Calu3 (cell line): ENCODE measurements around the gene WFDC8. TPM values are rescaled to one million over a fixed set of nuclear protein-coding genes. Genes with fewer than 3 reads are reported as not detected.
"Not testable (repeated sequence)": the region's sequence is repeated elsewhere in the genome, so short reads cannot be mapped to it uniquely, and the experiment has no call there.

Experiments used
- BruUV-seq: library from RNA; stranded (reverse); fragments of 400-500 nt; replicated peaks from 2 replicates; lab custom pipeline; 2021; lab: Mats Ljungman, UMichigan
- CTCF ChIA-PET: fragments of 300-600 bp; sonication (Branson Sonifier 250); formaldehyde crosslinking; loops from one replicate; lab custom pipeline; 2022; ENCODE audit warnings: antibody characterized with exemption; lab: Charles Lee
- DNase-seq: peaks from one replicate; pipeline ENCODE4 v3.0.0; 2022
- H3K27ac Mint-ChIP-seq: one replicate; pipeline ENCODE4 v1.8.0; 2022; ENCODE audit warnings: mixed read lengths; ENCODE audit not compliant: unreplicated experiment
- H3K27me3 Mint-ChIP-seq: one replicate; pipeline ENCODE4 v1.8.0; 2022; ENCODE audit warnings: mixed read lengths; ENCODE audit not compliant: unreplicated experiment
- H3K36me3 Mint-ChIP-seq: one replicate; pipeline ENCODE4 v1.8.0; 2022; ENCODE audit warnings: mild to moderate bottlenecking, moderate library complexity, mixed read lengths; ENCODE audit not compliant: insufficient read depth, unreplicated experiment
- H3K4me1 Mint-ChIP-seq: one replicate; pipeline ENCODE4 v1.8.0; 2022; ENCODE audit warnings: mild to moderate bottlenecking, low read depth, mixed read lengths; ENCODE audit not compliant: unreplicated experiment
- H3K4me3 Mint-ChIP-seq: one replicate; pipeline ENCODE4 v1.8.0; 2022; ENCODE audit warnings: mild to moderate bottlenecking, low read depth, moderate library complexity, mixed read lengths; ENCODE audit not compliant: unreplicated experiment
- H3K9me3 Mint-ChIP-seq: one replicate; pipeline ENCODE4 v1.8.0; 2022; ENCODE audit warnings: low read depth, mixed read lengths; ENCODE audit not compliant: unreplicated experiment
- intact Hi-C: fragments of 100-400 bp; cut with micrococcal nuclease; formaldehyde crosslinking; loops from one replicate; pipeline ENCODE4 v1.10.0; 2022; ENCODE audit not compliant: unreplicated experiment
- total RNA-seq: library from RNA; stranded (reverse); gene quantifications from 2 replicates; pipeline ENCODE4 v1.2.3, GENCODE V29; 2022
- TF ChIP-seq, protein P1 (sequence below): fragments of 200-600 bp; IDR thresholded peaks from one replicate; pipeline ENCODE4 v1.8.0; 2022; ENCODE audit warnings: antibody characterized with exemption; ENCODE audit not compliant: unreplicated experiment

The WFDC8 gene
- total RNA-seq, 1 experiment from 2014 or later: not detected

DNA sequence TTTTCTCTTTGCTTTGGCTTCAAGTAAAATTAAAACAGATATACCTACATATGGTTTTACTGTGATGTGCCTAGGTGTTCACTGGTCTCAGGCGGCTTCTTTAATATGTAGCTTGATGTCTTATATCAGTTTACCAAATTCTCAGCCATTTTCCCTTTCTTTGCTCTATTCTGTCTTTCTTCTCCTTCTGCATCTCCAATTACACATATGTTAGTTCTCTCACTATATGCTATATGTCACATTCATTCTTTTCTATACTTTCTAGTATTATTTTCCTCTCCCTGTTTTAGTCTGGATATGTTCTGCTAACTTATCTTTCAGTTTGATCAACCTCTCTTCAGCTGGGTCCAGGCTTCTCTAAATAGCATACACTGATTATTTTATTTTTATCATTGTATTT, 14.4 kb upstream of the WFDC8 start:
- CTCF ChIA-PET: interaction anchor here (0.9 to 1.7 kb wide), 2 partner anchors 177 to 271 kb away, joined by 3 read pairs; no protein-coding TSS in a partner anchor
- no TSS peak for BruUV-seq

DNA sequence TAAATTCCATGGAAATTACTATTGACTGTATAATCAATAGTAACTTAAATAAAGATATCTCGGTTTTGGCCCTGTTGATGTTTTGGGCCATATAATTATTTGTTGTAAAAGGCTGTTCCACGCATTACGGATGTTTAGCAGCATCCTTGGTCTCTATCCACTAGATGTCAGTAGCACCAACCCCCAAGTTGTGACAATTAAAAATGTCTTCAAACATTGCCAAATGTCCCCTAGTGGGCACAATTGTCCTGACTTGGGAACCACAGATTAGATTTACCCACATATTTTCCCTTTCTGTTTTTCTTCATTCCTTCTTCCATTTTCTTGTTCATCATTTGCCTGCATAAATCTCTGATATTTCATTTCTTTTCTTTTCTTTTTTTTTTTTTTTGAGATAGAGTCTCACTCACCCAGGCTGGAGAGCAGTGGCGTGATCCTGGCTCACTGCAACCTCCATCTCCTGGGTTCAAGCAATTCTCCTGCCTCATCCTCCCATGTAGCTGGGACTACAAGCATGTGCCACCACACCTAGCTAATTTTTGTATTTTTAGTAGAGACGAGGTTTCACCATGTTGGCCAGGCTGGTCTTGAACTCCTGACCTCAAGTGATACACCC, 13.6 kb upstream of the WFDC8 start:
- H3K9me3 Mint-ChIP-seq: no peaks in the 10 kb centered on the region
- TF ChIP-seq, protein P1, sequence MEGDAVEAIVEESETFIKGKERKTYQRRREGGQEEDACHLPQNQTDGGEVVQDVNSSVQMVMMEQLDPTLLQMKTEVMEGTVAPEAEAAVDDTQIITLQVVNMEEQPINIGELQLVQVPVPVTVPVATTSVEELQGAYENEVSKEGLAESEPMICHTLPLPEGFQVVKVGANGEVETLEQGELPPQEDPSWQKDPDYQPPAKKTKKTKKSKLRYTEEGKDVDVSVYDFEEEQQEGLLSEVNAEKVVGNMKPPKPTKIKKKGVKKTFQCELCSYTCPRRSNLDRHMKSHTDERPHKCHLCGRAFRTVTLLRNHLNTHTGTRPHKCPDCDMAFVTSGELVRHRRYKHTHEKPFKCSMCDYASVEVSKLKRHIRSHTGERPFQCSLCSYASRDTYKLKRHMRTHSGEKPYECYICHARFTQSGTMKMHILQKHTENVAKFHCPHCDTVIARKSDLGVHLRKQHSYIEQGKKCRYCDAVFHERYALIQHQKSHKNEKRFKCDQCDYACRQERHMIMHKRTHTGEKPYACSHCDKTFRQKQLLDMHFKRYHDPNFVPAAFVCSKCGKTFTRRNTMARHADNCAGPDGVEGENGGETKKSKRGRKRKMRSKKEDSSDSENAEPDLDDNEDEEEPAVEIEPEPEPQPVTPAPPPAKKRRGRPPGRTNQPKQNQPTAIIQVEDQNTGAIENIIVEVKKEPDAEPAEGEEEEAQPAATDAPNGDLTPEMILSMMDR: peak; percentile 91
- H3K27ac Mint-ChIP-seq: no peak overlapping the region
- H3K4me1 Mint-ChIP-seq: peaks cover 8% of the 10 kb centered on the region
- BruUV-seq: no TSS peak
- CTCF ChIA-PET: interaction anchor here (1.0 kb wide), 1 partner anchor 179 kb away, joined by 7 read pairs; no protein-coding TSS in a partner anchor
- H3K4me3 Mint-ChIP-seq: no peak overlapping the region
- no peaks in the 10 kb centered on the region for H3K36me3 Mint-ChIP-seq
- intact Hi-C loops: loop anchor here (1.0 kb wide), 1 partner anchor 179 kb away; no protein-coding TSS in a partner anchor
- DNase-seq: peak; percentile 63
- H3K27me3 Mint-ChIP-seq: peaks cover 39% of the 10 kb centered on the region

More for the DNA sequence above, 14.4 kb upstream of the WFDC8 start:
- TF ChIP-seq, protein P1: no peak
- peaks cover 8% of the 10 kb centered on the region for H3K4me1 Mint-ChIP-seq
- H3K4me3 Mint-ChIP-seq: no peak overlapping the region
- no peak for DNase-seq
- peaks cover 47% of the 10 kb centered on the region for H3K27me3 Mint-ChIP-seq
- H3K27ac Mint-ChIP-seq: no peak overlapping the region
- H3K9me3 Mint-ChIP-seq: no peaks in the 10 kb centered on the region
- H3K36me3 Mint-ChIP-seq: no peaks in the 10 kb centered on the region
- intact Hi-C loops: no loop called here

DNA sequence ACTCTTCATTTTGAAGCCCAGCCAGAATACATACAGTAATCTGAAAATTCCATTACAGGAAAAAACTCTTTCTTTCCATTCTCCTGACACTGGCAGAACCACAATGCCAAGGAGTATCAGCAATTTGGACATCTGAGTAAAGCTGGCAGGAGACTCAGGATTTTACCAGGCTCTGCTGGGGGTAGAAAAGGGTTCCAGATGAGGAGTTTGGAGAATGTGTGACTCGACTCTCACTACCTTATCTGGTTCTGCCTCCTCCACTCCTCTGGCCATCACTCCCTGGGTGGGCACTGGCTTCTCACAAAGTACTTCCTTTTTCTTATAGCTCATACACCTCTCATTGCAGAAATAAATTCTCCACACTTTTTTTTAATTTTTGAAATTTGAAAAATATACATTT, 10.6 kb upstream of the WFDC8 start:
- intact Hi-C loops: no loop called here
- H3K9me3 Mint-ChIP-seq: no peaks in the 10 kb centered on the region
- TF ChIP-seq, protein P1: no peak
- CTCF ChIA-PET: no interaction called here
- BruUV-seq: no TSS peak
- no peak overlapping the region for H3K27ac Mint-ChIP-seq
- H3K4me1 Mint-ChIP-seq: peaks cover 8% of the 10 kb centered on the region
- H3K4me3 Mint-ChIP-seq: no peak overlapping the region
- no peak for DNase-seq
- H3K27me3 Mint-ChIP-seq: peaks cover 19% of the 10 kb centered on the region
- H3K36me3 Mint-ChIP-seq: no peaks in the 10 kb centered on the region

DNA sequence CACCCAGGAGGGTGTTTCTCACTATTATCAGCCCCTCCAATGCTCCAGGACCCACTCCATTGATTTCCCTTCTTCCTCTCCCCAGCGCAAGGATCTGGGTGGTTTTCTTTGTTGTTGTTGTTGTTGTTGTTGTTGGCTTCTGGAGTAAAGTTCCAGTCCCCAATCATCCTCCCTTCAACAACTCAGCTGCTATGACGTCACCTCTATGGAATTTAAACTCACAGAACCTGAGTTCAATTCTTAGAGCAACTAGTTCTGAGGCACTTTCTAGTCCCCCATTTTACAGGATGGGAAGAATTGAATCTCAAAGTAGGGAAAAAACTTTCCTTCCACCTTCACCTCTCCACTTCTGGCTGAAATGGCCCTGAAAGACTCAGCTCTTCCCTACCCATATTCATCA, 9.7 kb upstream of the WFDC8 start:
- Mint-ChIP-seq H3K4me1 (peaks cover 8% of the 10 kb centered on the region), H3K36me3 (no peaks in the 10 kb centered on the region), H3K27me3 (peaks cover 10% of the 10 kb centered on the region), H3K9me3 (no peaks in the 10 kb centered on the region), H3K27ac (no peak overlapping the region), H3K4me3 (no peak overlapping the region)
- TF ChIP-seq, protein P1: no peak
- DNase-seq: no peak
- intact Hi-C loops: no loop called here
- CTCF ChIA-PET: no interaction called here
- no TSS peak for BruUV-seq

DNA sequence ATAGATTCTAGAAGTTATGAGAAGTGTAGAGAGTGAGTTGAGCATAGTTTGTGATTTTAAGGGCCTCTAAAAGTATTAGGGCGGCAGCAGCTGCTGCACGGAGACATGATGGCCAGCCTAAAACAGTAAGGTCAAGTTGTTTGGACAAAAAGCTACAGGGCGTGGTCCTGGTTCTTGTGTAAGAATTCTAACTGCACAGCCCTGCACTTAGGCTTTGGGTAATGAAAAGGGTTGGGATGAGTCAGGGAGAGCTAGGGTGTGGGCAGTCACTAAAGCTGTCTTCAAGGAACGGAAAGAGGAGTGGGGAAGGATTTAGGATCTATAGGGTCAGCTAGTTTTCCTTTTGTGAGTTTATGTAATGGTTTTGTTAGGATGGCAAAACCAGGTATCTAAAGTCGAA, 6.9 kb upstream of the WFDC8 start:
- BruUV-seq, H3K4me3 Mint-ChIP-seq, H3K9me3 Mint-ChIP-seq, H3K4me1 Mint-ChIP-seq, DNase-seq, intact Hi-C loops, H3K27me3 Mint-ChIP-seq, H3K36me3 Mint-ChIP-seq, H3K27ac Mint-ChIP-seq: not testable (repeated sequence)
- CTCF ChIA-PET: interaction anchor here (0.6 kb wide), 1 partner anchor 556 kb away, joined by 3 read pairs; no protein-coding TSS in a partner anchor

DNA sequence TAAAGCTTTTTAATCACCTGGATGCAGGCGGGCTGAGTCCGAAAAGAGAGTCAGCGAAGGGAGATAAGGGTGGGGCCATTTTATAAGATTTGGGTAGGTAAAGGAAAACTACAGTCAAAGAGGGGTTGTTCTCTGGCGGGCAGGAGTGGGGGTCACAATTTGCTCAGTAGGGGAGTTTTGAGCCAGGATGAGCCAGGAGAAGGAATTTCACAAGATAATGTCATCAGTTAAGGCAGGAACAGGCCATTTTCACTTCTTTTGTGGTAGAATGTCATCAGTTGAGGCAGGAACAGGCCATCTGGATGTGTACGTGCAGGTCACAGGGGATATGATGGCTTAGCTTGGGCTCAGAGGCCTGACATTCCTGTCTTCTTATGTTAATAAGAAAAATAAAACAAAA, 5.2 kb upstream of the WFDC8 start:
- H3K27me3 Mint-ChIP-seq: peaks cover 21% of the 10 kb centered on the region
- H3K27ac Mint-ChIP-seq, H3K36me3 Mint-ChIP-seq, H3K4me3 Mint-ChIP-seq, BruUV-seq, H3K9me3 Mint-ChIP-seq, DNase-seq, H3K4me1 Mint-ChIP-seq, intact Hi-C loops: not testable (repeated sequence)
- CTCF ChIA-PET: interaction anchor here (0.6 kb wide), 1 partner anchor 45 kb away, joined by 4 read pairs; the partner anchor contains the start of gene WFDC10A
